ENCODE data around the gene KNTC1.
"Not testable (repeated sequence)": the region's sequence is repeated elsewhere in the genome, so short reads cannot be mapped to it uniquely, and the experiment has no call there.

Gene KNTC1

GRCh38 chr12:122547330-122547729, 20.3 kb downstream of the KNTC1 start:
- in situ Hi-C loops (cut with MboI; ENCODE audit: low sequenced_read_pairs, unreplicated experiment) = no loop called here
- TF ChIP-seq, protein P1, sequence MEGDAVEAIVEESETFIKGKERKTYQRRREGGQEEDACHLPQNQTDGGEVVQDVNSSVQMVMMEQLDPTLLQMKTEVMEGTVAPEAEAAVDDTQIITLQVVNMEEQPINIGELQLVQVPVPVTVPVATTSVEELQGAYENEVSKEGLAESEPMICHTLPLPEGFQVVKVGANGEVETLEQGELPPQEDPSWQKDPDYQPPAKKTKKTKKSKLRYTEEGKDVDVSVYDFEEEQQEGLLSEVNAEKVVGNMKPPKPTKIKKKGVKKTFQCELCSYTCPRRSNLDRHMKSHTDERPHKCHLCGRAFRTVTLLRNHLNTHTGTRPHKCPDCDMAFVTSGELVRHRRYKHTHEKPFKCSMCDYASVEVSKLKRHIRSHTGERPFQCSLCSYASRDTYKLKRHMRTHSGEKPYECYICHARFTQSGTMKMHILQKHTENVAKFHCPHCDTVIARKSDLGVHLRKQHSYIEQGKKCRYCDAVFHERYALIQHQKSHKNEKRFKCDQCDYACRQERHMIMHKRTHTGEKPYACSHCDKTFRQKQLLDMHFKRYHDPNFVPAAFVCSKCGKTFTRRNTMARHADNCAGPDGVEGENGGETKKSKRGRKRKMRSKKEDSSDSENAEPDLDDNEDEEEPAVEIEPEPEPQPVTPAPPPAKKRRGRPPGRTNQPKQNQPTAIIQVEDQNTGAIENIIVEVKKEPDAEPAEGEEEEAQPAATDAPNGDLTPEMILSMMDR (IDR thresholded peaks at IDR 0.05; ENCODE audit: borderline replicate concordance, control extremely low read depth, extremely low read depth, insufficient read depth, missing control alignments) = no peak
- no peak for DNase-seq (ENCODE audit: low spot score)

DNA sequence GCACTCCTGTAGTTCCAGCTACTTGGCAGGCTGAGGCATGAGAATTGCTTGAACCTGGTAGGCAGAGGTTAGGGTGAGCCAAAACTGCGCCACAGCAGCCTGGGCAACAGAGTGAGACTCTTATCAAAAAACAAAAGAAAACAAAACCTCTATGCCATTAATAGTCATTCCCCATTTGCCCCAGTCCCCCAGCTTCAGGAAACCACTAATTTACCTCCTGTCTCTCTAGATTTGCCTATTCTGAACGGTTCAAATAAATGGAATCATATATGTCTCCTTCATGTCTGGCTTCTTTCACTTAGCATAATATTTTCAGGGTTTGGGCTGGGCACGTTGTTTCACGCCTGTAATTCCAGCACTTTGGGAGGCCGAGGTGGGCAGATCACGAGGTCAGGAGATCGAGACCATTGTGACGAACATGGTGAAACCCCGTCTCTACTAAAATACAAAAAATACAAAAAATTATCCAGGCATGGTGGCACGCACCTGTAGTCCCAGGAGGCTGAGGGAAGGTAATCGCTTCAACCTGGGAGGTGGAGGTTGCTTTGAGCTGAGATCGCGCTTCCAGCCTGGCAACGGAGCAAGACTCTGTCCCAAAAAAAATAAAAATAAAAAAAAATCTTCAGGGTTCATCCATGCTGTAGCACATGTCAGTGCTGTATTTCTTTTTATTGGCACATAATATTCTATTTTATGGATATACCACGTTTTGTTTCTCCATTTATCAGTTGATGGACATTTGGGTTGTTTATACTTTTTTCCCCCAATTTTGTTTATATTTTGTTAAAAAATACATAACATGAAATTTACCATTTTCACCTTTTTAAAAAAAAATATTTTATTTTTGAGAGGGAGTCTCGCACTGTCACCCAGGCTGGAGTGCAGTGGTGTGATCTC, 31.9 kb downstream of the KNTC1 start:
- peak; percentile 21 for DNase-seq (ENCODE audit: low spot score)
- TF ChIP-seq, protein P1 (IDR thresholded peaks at IDR 0.05; ENCODE audit: borderline replicate concordance, control extremely low read depth, extremely low read depth, insufficient read depth, missing control alignments) = no peak
- in situ Hi-C loops (cut with MboI; ENCODE audit: low sequenced_read_pairs, unreplicated experiment) = no loop called here

- in situ Hi-C loops (cut with MboI; ENCODE audit: low sequenced_read_pairs, unreplicated experiment) = no loop called here
- TF ChIP-seq, protein P1 (IDR thresholded peaks at IDR 0.05; ENCODE audit: borderline replicate concordance, control extremely low read depth, extremely low read depth, insufficient read depth, missing control alignments) = no peak
- DNase-seq (ENCODE audit: low spot score) = no peak
Measured at GRCh38 chr12:122560138-122560537, 33.1 kb downstream of the KNTC1 start.

DNA sequence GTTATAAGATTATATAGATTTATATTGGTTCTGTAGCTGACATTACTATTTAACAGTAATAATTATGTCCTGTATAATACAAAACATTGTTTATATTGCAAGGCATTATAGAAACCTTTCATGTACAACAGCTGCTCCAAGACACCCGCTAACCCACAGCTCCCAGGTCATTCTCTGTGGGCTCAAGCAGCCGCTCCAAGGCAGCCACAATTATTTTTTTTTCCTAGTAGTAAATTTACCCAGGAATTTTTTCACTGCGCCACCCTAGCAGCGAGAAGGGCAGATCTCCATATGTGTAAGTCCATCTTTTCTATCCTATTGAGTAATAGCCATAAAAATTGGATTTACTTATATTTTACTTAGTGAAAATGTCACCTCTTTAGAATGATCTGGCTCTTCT, 36.3 kb downstream of the KNTC1 start:
- DNase-seq (ENCODE audit: low spot score) = no peak
- TF ChIP-seq, protein P1 (IDR thresholded peaks at IDR 0.05; ENCODE audit: borderline replicate concordance, control extremely low read depth, extremely low read depth, insufficient read depth, missing control alignments) = no peak
- in situ Hi-C loops (cut with MboI; ENCODE audit: low sequenced_read_pairs, unreplicated experiment) = no loop called here

DNA sequence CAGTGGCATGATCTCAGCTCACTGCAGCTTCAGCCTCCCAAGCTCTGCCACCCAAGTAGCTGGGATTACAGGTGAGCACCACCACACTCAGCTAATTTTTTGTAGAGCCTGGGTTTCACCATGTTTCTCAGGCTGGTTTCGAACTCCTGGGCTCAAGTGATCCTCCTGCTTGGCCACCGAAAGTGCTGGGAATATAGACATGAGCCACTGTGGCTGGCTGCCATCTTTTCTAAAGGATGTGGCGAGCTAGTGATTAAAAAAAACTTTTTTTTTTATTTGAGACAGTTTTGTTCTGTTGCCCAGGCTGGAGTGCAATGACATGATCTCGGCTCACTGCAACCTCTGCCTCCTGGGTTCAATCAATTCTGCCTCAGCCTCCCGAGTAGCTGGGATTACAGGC, 39.8 kb downstream of the KNTC1 start:
- in situ Hi-C loops (cut with MboI; ENCODE audit: low sequenced_read_pairs, unreplicated experiment) = not testable (repeated sequence)

DNA sequence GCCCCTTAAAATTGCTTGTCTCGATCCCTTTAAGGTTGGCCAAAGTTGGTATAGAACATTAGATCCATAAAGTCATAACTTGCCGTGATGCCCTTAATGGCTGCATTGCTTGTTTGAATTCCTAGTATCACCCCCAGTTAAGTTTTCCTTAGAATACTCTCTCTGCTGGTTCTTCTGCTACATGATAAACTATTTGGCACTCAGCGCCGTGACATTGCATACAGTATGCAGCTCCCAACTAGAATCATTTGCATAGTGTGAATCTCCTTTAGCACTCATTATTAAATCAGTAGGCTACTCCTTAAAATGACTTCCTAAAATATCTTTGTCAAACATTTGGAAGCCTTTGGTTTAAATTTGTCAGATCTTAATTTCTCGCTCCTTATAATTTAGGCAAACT, 42.2 kb downstream of the KNTC1 start:
- no peak for DNase-seq (ENCODE audit: low spot score)
- TF ChIP-seq, protein P1 (IDR thresholded peaks at IDR 0.05; ENCODE audit: borderline replicate concordance, control extremely low read depth, extremely low read depth, insufficient read depth, missing control alignments) = no peak
- in situ Hi-C loops (cut with MboI; ENCODE audit: low sequenced_read_pairs, unreplicated experiment) = no loop called here

More for the DNA sequence above, 39.8 kb downstream of the KNTC1 start:
- not testable (repeated sequence) for DNase-seq (ENCODE audit: low spot score)

- in situ Hi-C loops (cut with MboI; ENCODE audit: low sequenced_read_pairs, unreplicated experiment); DNase-seq (ENCODE audit: low spot score): not testable (repeated sequence)
Measured at GRCh38 chr12:122570006-122570405, 43.0 kb downstream of the KNTC1 start.
